Left lung (tissue), 10 donors: ENCODE results near the gene ARL13B. TPM values are rescaled to one million over a fixed set of nuclear protein-coding genes. Genes with fewer than 3 reads are reported as not detected.

Experiments
- ATAC-seq: fragments of 200-7000 bp; cut with Tn5 transposase; one replicate; pipeline ENCODE4 v1.9.1; 2020; ENCODE audit warnings: moderate library complexity
- DNase-seq, 4 donors: peaks; one replicate each; pipeline ENCODE4 v3.0.0-alpha.2; 2013 to 2020
- H3K27ac ChIP-seq, 2 donors: fragments of 200-600 bp; sonication (generic) in 1 of 2; one replicate each; pipeline versions ENCODE4 v1.5.0 to v1.8.0; 2020 to 2021
- H3K27me3 ChIP-seq, 2 donors: fragments of 200-600 bp; sonication (generic) in 1 of 2; one replicate each; pipeline versions ENCODE4 v1.5.0 to v1.8.0; 2020 to 2021
- H3K36me3 ChIP-seq, 2 donors: fragments of 200-600 bp; sonication (generic) in 1 of 2; one replicate each; pipeline versions ENCODE4 v1.5.0 to v1.8.0; 2020 to 2021
- H3K4me1 ChIP-seq, 2 donors: fragments of 200-600 bp; one replicate each; pipeline ENCODE4 v1.8.0; 2021
- H3K4me3 ChIP-seq, 2 donors: fragments of 200-600 bp; sonication (generic) in 1 of 2; one replicate each; pipeline versions ENCODE4 v1.5.0 to v1.8.0; 2020 to 2021; ENCODE audit warnings: mild to moderate bottlenecking in 1 of 2
- H3K9me3 ChIP-seq, 2 donors: fragments of 200-600 bp; sonication (generic) in 1 of 2; one replicate each; pipeline versions ENCODE4 v1.5.0 to v1.8.0; 2020 to 2021
- intact Hi-C, 2 donors: fragments of 100-400 bp; cut with DNase I; formaldehyde crosslinking; loops; one replicate each; pipeline versions ENCODE4 v1.11.2 to v1.14.2; 2022
- polyA plus RNA-seq, 6 donors: library from polyadenylated mRNA; unstranded; fragments of 120-200 nt; gene quantifications; one replicate each; pipeline ENCODE4 v1.2.1, GENCODE V29; 2013; ENCODE audit not compliant: insufficient read length in 6 of 6
- total RNA-seq, 2 donors: library from RNA; stranded (reverse); fragmentation: NEBNext Ultra II Directional; extraction: Animal tissue kit (Norgen Biotek cat#: 25700); gene quantifications; one replicate each; pipeline ENCODE4 v1.2.1, GENCODE V29; 2021
- TF ChIP-seq, protein P1 (sequence below), 2 donors: fragments of 200-600 bp; sonication (generic) in 1 of 2; IDR thresholded peaks; one replicate each; pipeline versions ENCODE4 v1.5.0 to v1.8.0; 2021; ENCODE audit warnings: antibody characterized with exemption in 2 of 2
- donor health status: DM: no; HTN: yes; CAD: no.
- donor health status: DM: no; HTN: no; CAD: no.

ARL13B gene
- total and polyA plus RNA-seq, 8 donors: 13.9 to 25.2 (median 16.5) TPM

DNA sequence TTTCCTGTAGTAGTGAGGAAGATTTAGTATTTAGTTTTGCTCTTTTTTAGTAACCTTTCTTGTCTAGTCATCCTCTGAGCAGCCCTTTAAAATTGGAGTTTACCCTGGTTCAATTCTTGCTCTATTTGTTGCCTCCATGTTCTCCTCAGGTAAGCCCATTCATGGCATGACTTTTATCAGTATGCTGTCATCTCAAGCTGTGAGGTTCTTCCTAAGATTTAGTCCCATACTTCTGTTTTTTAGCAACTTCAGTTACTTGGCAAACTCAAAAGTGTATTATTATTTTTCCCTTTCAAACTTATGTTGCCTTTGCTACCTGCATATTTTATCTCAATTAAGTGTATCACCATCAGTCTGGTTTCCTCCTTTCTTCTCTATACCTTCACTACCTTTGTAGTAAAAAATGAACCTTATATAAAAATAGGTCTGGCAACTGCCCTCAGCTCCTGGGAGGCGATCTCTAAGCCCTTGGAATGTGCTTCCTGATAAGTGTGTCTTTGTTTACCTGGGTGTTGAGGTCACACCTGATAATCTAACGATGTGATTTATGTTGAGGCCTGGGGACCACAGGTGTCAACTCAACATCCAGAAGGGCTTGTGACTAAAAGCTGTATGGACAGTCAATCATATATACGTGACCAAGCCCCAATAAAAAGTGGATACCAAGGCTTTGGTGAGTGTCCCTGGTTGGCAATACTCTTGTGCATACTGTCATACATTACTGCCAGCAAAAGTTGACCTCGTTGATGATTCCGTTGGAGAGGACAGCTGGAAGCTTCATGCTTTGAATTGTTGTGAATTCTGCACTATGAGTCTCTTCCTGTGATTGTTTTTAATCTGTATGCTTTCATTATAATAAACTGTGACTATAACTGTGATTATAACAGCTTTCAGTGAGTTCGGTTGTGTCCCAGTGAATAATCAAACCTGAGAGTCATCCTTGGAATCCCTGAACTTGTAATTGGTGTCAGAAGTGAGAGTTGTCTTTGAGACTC lies 86.8 kb downstream of the ARL13B start:
- Histone ChIP-seq H3K27me3 (no peaks in the 10 kb centered on the region), H3K4me1 (peaks cover 29 to 44% of the 10 kb centered on the region in 2 donors), H3K27ac (peak overlapping the region; percentile 0 to 25), H3K9me3 (no peaks in the 10 kb centered on the region), H3K4me3 (no peak overlapping the region), H3K36me3 (peaks cover 0 to 25% of the 10 kb centered on the region in 2 donors)
- ATAC-seq (no peak), DNase-seq (no peak)
- TF ChIP-seq, protein P1, sequence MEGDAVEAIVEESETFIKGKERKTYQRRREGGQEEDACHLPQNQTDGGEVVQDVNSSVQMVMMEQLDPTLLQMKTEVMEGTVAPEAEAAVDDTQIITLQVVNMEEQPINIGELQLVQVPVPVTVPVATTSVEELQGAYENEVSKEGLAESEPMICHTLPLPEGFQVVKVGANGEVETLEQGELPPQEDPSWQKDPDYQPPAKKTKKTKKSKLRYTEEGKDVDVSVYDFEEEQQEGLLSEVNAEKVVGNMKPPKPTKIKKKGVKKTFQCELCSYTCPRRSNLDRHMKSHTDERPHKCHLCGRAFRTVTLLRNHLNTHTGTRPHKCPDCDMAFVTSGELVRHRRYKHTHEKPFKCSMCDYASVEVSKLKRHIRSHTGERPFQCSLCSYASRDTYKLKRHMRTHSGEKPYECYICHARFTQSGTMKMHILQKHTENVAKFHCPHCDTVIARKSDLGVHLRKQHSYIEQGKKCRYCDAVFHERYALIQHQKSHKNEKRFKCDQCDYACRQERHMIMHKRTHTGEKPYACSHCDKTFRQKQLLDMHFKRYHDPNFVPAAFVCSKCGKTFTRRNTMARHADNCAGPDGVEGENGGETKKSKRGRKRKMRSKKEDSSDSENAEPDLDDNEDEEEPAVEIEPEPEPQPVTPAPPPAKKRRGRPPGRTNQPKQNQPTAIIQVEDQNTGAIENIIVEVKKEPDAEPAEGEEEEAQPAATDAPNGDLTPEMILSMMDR (IDR thresholded peaks at IDR 0.05): no peak
- intact Hi-C loops: loop anchor here in 1 of 2 donors (5.0 kb wide), 1 partner anchor 65 kb away; no protein-coding TSS in a partner anchor

DNA sequence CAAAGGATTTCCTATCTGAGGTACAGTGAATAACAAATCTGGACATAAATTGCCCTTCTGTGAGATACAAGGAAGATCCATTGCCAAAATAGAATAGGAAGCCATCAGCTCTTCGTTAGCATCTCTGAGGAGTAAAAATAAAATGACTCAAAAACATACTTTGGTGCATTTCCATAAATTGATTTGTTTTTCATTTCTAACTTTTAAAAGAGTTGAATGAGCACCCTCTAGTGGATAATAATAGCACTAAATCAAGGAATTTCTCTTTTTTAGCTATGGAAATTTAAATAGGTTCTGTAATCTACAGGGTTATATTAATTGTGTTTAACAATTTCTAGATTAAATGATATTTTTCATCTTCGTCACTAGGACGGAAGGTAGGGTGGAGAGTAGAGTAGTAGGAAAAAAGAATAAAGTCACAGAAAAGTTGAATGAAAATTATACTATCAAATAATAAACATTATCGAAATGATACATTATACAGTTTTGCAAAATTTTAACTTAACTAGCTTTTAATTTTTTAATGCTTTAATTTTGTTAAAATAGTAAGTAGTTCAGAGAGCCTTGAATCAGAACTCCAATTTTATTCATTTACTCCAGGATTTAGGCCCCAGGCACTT lies 89.3 kb downstream of the ARL13B start:
- intact Hi-C loops: loop anchor here in 1 of 2 donors (5.0 kb wide), 1 partner anchor 67 kb away; no protein-coding TSS in a partner anchor
- peaks cover 0 to 38% of the 10 kb centered on the region in 2 donors for H3K36me3 ChIP-seq
- no peaks in the 10 kb centered on the region for H3K9me3 ChIP-seq
- TF ChIP-seq, protein P1 (IDR thresholded peaks at IDR 0.05): peak; percentile 50 to 52
- H3K27ac ChIP-seq: no peak overlapping the region
- ATAC-seq: peak; percentile 40
- no peak overlapping the region for H3K4me3 ChIP-seq
- peak in 2 of 4 donors; percentile 5 to 12 for DNase-seq
- H3K4me1 ChIP-seq: peaks cover 17 to 31% of the 10 kb centered on the region in 2 donors
- H3K27me3 ChIP-seq: no peaks in the 10 kb centered on the region

DNA sequence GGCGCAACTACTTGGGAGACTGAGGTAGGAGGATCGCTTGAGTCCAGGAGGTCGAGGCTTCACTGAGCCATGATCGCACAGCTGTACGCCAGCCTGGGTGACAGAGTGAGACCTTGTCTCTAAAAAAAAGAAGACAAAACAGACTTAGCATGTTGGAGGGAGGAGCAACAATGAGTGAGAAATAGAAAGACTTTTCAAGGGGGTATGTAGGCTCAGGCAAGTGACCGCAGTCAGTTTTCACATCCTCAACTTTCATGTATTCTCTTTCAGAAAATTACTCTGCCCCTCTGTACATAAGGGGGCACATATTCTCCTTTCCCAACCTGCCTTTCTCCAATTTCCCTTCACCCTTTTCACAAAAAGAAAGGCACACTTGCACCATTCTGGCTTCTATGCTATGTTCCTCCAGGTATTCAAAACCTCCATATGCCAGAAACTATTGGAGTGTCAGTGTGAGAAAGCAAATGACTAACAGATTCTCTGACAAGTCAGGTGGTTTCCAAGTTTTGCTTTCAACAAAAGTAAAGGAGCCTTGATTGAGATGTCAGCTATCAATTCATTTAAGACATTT lies 90.5 kb downstream of the ARL13B start:
- no peaks in the 10 kb centered on the region for H3K27me3 ChIP-seq
- intact Hi-C loops: no loop called here

DNA sequence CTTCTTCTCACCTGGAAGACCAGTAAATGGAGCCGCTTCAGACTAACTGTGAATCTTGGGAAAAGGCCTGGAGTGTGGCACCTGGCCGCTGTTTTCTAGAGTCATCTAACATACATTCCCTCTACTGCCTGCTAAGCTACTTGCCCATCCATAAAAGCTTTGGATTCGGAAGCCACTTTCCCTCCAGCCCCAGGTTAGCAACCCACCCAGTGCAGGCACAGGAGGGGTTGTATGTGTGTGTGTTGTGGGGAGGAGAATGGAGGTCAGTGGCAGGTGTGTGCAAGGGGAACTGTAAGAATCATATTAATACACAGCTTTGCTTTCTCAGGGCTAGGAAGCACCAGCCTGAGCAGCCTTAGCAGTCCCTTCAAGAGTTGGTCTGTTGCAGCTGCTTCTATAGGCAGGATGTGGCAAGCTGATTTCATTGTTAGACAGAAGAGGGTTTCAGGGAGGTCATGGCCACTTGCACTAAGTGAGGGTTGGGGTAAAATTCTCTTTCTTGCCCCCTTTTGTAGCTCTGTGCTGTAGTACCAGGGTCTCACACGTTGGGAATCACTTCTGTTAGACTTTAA lies 91.8 kb downstream of the ARL13B start:
- TF ChIP-seq, protein P1 (IDR thresholded peaks at IDR 0.05): no peak
- no peaks in the 10 kb centered on the region for H3K9me3 ChIP-seq
- intact Hi-C loops: no loop called here
- H3K36me3 ChIP-seq: peaks cover 0 to 44% of the 10 kb centered on the region in 2 donors
- no peak overlapping the region for H3K4me3 ChIP-seq
- H3K27me3 ChIP-seq: no peaks in the 10 kb centered on the region
- ATAC-seq (no peak), DNase-seq (no peak)
- peaks cover 4 to 6% of the 10 kb centered on the region in 2 donors for H3K4me1 ChIP-seq
- no peak overlapping the region for H3K27ac ChIP-seq

More for the DNA sequence above, 90.5 kb downstream of the ARL13B start:
- TF ChIP-seq, protein P1 (IDR thresholded peaks at IDR 0.05): no peak
- Histone ChIP-seq H3K4me3 (no peak overlapping the region), H3K27ac (no peak overlapping the region), H3K4me1 (peaks cover 11 to 19% of the 10 kb centered on the region in 2 donors), H3K36me3 (peaks cover 0 to 38% of the 10 kb centered on the region in 2 donors), H3K9me3 (no peaks in the 10 kb centered on the region)
- ATAC-seq: no peak
- no peak for DNase-seq
